ENCODE measurements around the gene WFDC11. TPM values are rescaled to one million over a fixed set of nuclear protein-coding genes. Genes with fewer than 3 reads are reported as not detected.

Gene WFDC11
- total RNA-seq, 2 experiments from 2014 or later, result not detected

- CTCF ChIA-PET, result interaction anchor here (1.4 kb wide), 1 partner anchor 14 kb away, joined by 3 read pairs; no protein-coding TSS in a partner anchor
Measured at GRCh38 chr20:45630371-45630770, 39.7 kb downstream of the WFDC11 start.

GRCh38 chr20:45629496-45630100 lies 40.4 kb downstream of the WFDC11 start, which contains the start of gene WFDC10A:
Gene WFDC10A, plus strand, starts transcription at chr20:45629739. Its CDS starts 75 bp downstream, at chr20:45629814.
- Mint-ChIP-seq H3K4me3 (no peak within 1 kb of the TSS), H3K27me3 (peaks cover 64% of the 10 kb centered on the region), H3K36me3 (ENCODE audit: low read depth) (no peaks in the 10 kb centered on the region), H3K9me3 (peaks cover 6% of the 10 kb centered on the region), H3K27ac (no peak within 1 kb of the TSS), H3K4me1 (ENCODE audit: low read depth) (peaks cover 4% of the 10 kb centered on the region)
- no peak within 1 kb of the TSS for H3K27ac ChIP-seq (ENCODE audit: low read depth in 1 of 2, low read length in 2 of 2)
- H3K9me3 ChIP-seq (ENCODE audit: control insufficient read depth in 1 of 2, insufficient read depth in 1 of 2, low read length in 2 of 2), result no peaks in the 10 kb centered on the region
- H3K36me3 ChIP-seq (ENCODE audit: insufficient read depth, low read length), result no peaks in the 10 kb centered on the region
- peaks cover 3% of the 10 kb centered on the region for H3K4me1 ChIP-seq (ENCODE audit: insufficient read depth, low read length)
- peak; percentile 60 for ATAC-seq (ENCODE audit: poor library complexity)
- H3K4me3 ChIP-seq (ENCODE audit: low read length), result no peak within 1 kb of the TSS
- CTCF ChIA-PET, result interaction anchor here (1.4 kb wide), 1 partner anchor 13 kb away, joined by 3 read pairs; no protein-coding TSS in a partner anchor
- TF ChIP-seq, protein P1, sequence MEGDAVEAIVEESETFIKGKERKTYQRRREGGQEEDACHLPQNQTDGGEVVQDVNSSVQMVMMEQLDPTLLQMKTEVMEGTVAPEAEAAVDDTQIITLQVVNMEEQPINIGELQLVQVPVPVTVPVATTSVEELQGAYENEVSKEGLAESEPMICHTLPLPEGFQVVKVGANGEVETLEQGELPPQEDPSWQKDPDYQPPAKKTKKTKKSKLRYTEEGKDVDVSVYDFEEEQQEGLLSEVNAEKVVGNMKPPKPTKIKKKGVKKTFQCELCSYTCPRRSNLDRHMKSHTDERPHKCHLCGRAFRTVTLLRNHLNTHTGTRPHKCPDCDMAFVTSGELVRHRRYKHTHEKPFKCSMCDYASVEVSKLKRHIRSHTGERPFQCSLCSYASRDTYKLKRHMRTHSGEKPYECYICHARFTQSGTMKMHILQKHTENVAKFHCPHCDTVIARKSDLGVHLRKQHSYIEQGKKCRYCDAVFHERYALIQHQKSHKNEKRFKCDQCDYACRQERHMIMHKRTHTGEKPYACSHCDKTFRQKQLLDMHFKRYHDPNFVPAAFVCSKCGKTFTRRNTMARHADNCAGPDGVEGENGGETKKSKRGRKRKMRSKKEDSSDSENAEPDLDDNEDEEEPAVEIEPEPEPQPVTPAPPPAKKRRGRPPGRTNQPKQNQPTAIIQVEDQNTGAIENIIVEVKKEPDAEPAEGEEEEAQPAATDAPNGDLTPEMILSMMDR (IDR thresholded peaks at IDR 0.05), result peak; percentile 40
- DNase-seq, result peak in 4 of 14 experiments; percentile 4 to 45 (median 32)
- intact Hi-C loops (cut with DNase I, micrococcal nuclease), result no loop called here
- H3K27me3 ChIP-seq (ENCODE audit: control insufficient read depth in 1 of 2, insufficient read depth in 2 of 2, low read length in 2 of 2), result peaks cover 0 to 6% of the 10 kb centered on the region in 2 experiments
- POLR2A ChIA-PET, result no interaction called here

More at GRCh38 chr20:45630371-45630770, 39.7 kb downstream of the WFDC11 start:
- H3K4me1 Mint-ChIP-seq (ENCODE audit: low read depth), result peaks cover 4% of the 10 kb centered on the region
- H3K9me3 Mint-ChIP-seq, result no peaks in the 10 kb centered on the region
- no peaks in the 10 kb centered on the region for H3K36me3 ChIP-seq (ENCODE audit: insufficient read depth, low read length)
- no peak overlapping the region for H3K27ac Mint-ChIP-seq
- H3K9me3 ChIP-seq (ENCODE audit: control insufficient read depth in 1 of 2, insufficient read depth in 1 of 2, low read length in 2 of 2), result no peaks in the 10 kb centered on the region
- ATAC-seq (ENCODE audit: poor library complexity) (no peak), DNase-seq (no peak)
- H3K4me1 ChIP-seq (ENCODE audit: insufficient read depth, low read length), result peaks cover 3% of the 10 kb centered on the region
- H3K4me3 ChIP-seq (ENCODE audit: low read length), result no peak overlapping the region
- intact Hi-C loops (cut with DNase I, micrococcal nuclease), result no loop called here
- no peak overlapping the region for H3K27ac ChIP-seq (ENCODE audit: low read depth in 1 of 2, low read length in 2 of 2)
- H3K4me3 Mint-ChIP-seq, result no peak overlapping the region
- TF ChIP-seq, protein P1 (IDR thresholded peaks at IDR 0.05), result no peak
- H3K36me3 Mint-ChIP-seq (ENCODE audit: low read depth), result no peaks in the 10 kb centered on the region
- H3K27me3 Mint-ChIP-seq, result peaks cover 56% of the 10 kb centered on the region
- peaks cover 0 to 6% of the 10 kb centered on the region in 2 experiments for H3K27me3 ChIP-seq (ENCODE audit: control insufficient read depth in 1 of 2, insufficient read depth in 2 of 2, low read length in 2 of 2)
- POLR2A ChIA-PET, result no interaction called here

DNA sequence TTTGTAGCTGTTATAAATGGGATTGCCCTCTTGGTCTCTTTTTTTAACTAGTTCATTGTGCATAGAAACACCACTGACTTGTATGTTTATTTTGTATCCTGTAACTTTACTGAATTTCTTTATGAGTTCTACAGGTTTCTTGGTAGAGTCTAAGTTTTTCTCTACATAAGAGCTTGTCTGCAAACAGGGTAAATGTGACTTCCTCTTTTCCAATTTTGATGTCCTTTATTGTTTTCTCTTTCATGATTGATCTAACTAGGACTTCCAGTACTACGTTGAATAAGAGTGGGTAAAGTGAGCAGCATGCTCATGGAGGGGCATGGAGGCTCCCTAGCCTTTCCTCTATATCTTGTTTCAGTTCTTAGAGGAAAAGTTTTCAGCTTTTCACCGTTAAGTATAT lies 43.5 kb downstream of the WFDC11 start:
- TF ChIP-seq, protein P1 (IDR thresholded peaks at IDR 0.05), result no peak
- peaks cover 3% of the 10 kb centered on the region for H3K4me1 ChIP-seq (ENCODE audit: insufficient read depth, low read length)
- DNase-seq (no peak), ATAC-seq (ENCODE audit: poor library complexity) (no peak)
- no peak overlapping the region for H3K4me3 ChIP-seq (ENCODE audit: low read length)
- intact Hi-C loops (cut with DNase I, micrococcal nuclease), result no loop called here
- no peak overlapping the region for H3K27ac Mint-ChIP-seq
- H3K36me3 Mint-ChIP-seq (ENCODE audit: low read depth), result no peaks in the 10 kb centered on the region
- H3K9me3 ChIP-seq (ENCODE audit: control insufficient read depth in 1 of 2, insufficient read depth in 1 of 2, low read length in 2 of 2), result no peaks in the 10 kb centered on the region
- H3K4me3 Mint-ChIP-seq, result no peak overlapping the region
- peaks cover 51% of the 10 kb centered on the region for H3K27me3 Mint-ChIP-seq
- no peaks in the 10 kb centered on the region for H3K36me3 ChIP-seq (ENCODE audit: insufficient read depth, low read length)
- H3K4me1 Mint-ChIP-seq (ENCODE audit: low read depth), result peaks cover 4% of the 10 kb centered on the region
- H3K27me3 ChIP-seq (ENCODE audit: control insufficient read depth in 1 of 2, insufficient read depth in 2 of 2, low read length in 2 of 2), result peaks cover 0 to 6% of the 10 kb centered on the region in 2 experiments
- H3K27ac ChIP-seq (ENCODE audit: low read depth in 1 of 2, low read length in 2 of 2), result no peak overlapping the region
- peaks cover 6% of the 10 kb centered on the region for H3K9me3 Mint-ChIP-seq
- CTCF ChIA-PET, result no interaction called here
- POLR2A ChIA-PET, result no interaction called here
